K562 (cell line): ENCODE measurements around the gene AMMECR1.

ENCODE experiments used
- CEBPB ChIP-seq: fragments of 450-650 bp; IDR thresholded peaks from 2 replicates; pipeline ENCODE4 v1.6.1; 2016; ENCODE audit warnings: missing genetic modification characterization, missing compliant biosample characterization
- GATA2 ChIP-seq: sonication (generic); formaldehyde crosslinking; IDR thresholded peaks from 2 replicates; pipeline ENCODE4 v1.4.0; 2020; ENCODE audit warnings: mild to moderate bottlenecking, missing genetic modification reagents
- KDM5B ChIP-seq: fragments of 200-600 bp; sonication (generic); IDR thresholded peaks from 2 replicates; pipeline ENCODE4 v1.6.1; 2012; ENCODE audit warnings: low read depth, mild to moderate bottlenecking, moderate library complexity, low read length, control low read depth, inconsistent platforms; ENCODE audit not compliant: insufficient replicate concordance
- MAX ChIP-seq: sonication (generic); formaldehyde crosslinking; IDR thresholded peaks from 2 replicates; pipeline ENCODE4 v1.9.0; 2022; ENCODE audit warnings: mild to moderate bottlenecking, missing genetic modification reagents
- ZBTB9 ChIP-seq: fragments of 450-650 bp; formaldehyde crosslinking; IDR thresholded peaks from 2 replicates; pipeline ENCODE4 v1.4.0; 2020; ENCODE audit warnings: mild to moderate bottlenecking, moderate library complexity
- ZEB2 ChIP-seq: fragments of 450-650 bp; IDR thresholded peaks from 2 replicates; pipeline ENCODE4 v1.6.1; 2016

- TF ChIP-seq MAX = no peak
- no peak for TF ChIP-seq GATA2 (CRISPR knock-in tag)
- TF ChIP-seq ZEB2 = no peak
- TF ChIP-seq CEBPB = no peak
- TF ChIP-seq KDM5B = no peak
- TF ChIP-seq ZBTB9 (CRISPR knock-in tag) = no peak
These were observed 24.2 kb downstream of the AMMECR1 start for GRCh38 chrX:110293658-110294057.
